Measurements from ENCODE around the gene COL24A1.
"Not testable (repeated sequence)": the region's sequence is repeated elsewhere in the genome, so short reads cannot be mapped to it uniquely, and the experiment has no call there.

COL24A1 gene

GRCh38 chr1:86072474-86072873 lies 84.1 kb downstream of the COL24A1 start:
- DNase-seq (ENCODE audit: low spot score), result not testable (repeated sequence)

GRCh38 chr1:86071870-86072269 lies 84.7 kb downstream of the COL24A1 start:
- not testable (repeated sequence) for DNase-seq (ENCODE audit: low spot score)

- DNase-seq (ENCODE audit: low spot score), result no peak
Measured at GRCh38 chr1:86069757-86070145, 86.8 kb downstream of the COL24A1 start.

GRCh38 chr1:86068841-86069756 lies 87.5 kb downstream of the COL24A1 start:
- no peak for DNase-seq (ENCODE audit: low spot score)

GRCh38 chr1:86068271-86068721 lies 88.3 kb downstream of the COL24A1 start:
- peak; percentile 13 for DNase-seq (ENCODE audit: low spot score)

GRCh38 chr1:86067626-86068025 lies 88.9 kb downstream of the COL24A1 start:
- no peak for DNase-seq (ENCODE audit: low spot score)

GRCh38 chr1:86064899-86065298 lies 91.7 kb downstream of the COL24A1 start:
- no peak for DNase-seq (ENCODE audit: low spot score)

- DNase-seq (ENCODE audit: low spot score), result no peak
Measured at GRCh38 chr1:86063721-86064120, 92.9 kb downstream of the COL24A1 start.

GRCh38 chr1:86062453-86062852 lies 94.1 kb downstream of the COL24A1 start:
- no peak for DNase-seq (ENCODE audit: low spot score)

GRCh38 chr1:86061551-86061990 lies 95.0 kb downstream of the COL24A1 start:
- DNase-seq (ENCODE audit: low spot score), result no peak

GRCh38 chr1:86054396-86054795 lies 102.2 kb downstream of the COL24A1 start:
- no peak for DNase-seq (ENCODE audit: low spot score)

- no peak for DNase-seq (ENCODE audit: low spot score)
Measured at GRCh38 chr1:86052948-86053698, 103.4 kb downstream of the COL24A1 start.

GRCh38 chr1:86035101-86035500 lies 121.5 kb downstream of the COL24A1 start:
- DNase-seq (ENCODE audit: low spot score), result no peak

GRCh38 chr1:86030180-86030579 lies 126.4 kb downstream of the COL24A1 start:
- DNase-seq (ENCODE audit: low spot score), result no peak

GRCh38 chr1:86018283-86018923 lies 138.2 kb downstream of the COL24A1 start:
- peak; percentile 17 for DNase-seq (ENCODE audit: low spot score)

- no peak for DNase-seq (ENCODE audit: low spot score)
Measured at GRCh38 chr1:86016076-86016759, 140.4 kb downstream of the COL24A1 start.

GRCh38 chr1:86015375-86015774 lies 141.2 kb downstream of the COL24A1 start:
- DNase-seq (ENCODE audit: low spot score), result no peak

- no peak for DNase-seq (ENCODE audit: low spot score)
Measured at GRCh38 chr1:86000601-86001000, 156.0 kb downstream of the COL24A1 start.

GRCh38 chr1:85998105-85998855 lies 158.3 kb downstream of the COL24A1 start:
- DNase-seq (ENCODE audit: low spot score), result no peak

- DNase-seq (ENCODE audit: low spot score), result peak; percentile 6
Measured at GRCh38 chr1:85992791-85993190, 163.8 kb downstream of the COL24A1 start.

- no peak for DNase-seq (ENCODE audit: low spot score)
Measured at GRCh38 chr1:85991261-85991660, 165.3 kb downstream of the COL24A1 start.

All from AG08396 (cell line).